ENCODE results near the gene PAX6.

Gene PAX6

DNA sequence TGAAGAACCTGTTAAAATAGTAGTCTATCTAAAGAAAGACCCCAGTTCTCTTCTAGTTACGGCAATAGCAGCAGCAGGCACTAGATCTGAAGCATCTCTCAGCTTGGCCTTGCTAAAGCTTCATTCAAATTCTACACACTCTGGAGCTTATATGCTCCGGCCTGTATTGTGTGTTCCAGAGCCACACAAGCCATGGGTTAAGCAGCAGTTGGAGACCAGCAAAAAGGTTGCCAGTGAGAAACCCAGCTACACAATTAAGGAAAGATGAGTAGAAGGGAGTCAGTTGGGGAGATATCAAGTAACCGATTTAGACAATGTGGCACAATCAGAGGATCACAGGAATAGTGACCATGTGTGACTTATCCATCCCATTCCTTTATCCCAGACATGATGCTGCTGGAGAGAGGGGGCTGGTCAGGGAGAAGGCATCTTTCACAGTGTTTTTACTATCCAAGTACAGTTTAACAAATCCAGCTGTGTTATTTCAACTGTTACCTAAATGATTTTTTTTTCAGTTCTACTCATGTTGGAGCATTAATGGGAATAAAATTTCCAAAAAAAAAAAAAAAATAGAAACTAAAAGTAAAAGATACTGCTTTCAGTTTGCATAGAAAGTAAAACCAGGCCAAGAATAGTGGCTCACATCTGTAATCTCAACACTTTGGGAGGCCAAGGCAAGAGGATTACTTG is 41.0 kb downstream of the PAX6 start:
- DNase-seq = no peak
- H3K27ac ChIP-seq = no peak overlapping the region
- TF ChIP-seq, protein P1, sequence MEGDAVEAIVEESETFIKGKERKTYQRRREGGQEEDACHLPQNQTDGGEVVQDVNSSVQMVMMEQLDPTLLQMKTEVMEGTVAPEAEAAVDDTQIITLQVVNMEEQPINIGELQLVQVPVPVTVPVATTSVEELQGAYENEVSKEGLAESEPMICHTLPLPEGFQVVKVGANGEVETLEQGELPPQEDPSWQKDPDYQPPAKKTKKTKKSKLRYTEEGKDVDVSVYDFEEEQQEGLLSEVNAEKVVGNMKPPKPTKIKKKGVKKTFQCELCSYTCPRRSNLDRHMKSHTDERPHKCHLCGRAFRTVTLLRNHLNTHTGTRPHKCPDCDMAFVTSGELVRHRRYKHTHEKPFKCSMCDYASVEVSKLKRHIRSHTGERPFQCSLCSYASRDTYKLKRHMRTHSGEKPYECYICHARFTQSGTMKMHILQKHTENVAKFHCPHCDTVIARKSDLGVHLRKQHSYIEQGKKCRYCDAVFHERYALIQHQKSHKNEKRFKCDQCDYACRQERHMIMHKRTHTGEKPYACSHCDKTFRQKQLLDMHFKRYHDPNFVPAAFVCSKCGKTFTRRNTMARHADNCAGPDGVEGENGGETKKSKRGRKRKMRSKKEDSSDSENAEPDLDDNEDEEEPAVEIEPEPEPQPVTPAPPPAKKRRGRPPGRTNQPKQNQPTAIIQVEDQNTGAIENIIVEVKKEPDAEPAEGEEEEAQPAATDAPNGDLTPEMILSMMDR (IDR thresholded peaks at IDR 0.05; ENCODE audit: low read depth, low read length, missing control alignments) = no peak
- no peak overlapping the region for H3K4me3 ChIP-seq (ENCODE audit: low read depth, low read length)
- in situ Hi-C loops (cut with HindIII; ENCODE audit: low pct_ligation_motif_present, low sequenced_read_pairs) = no loop called here
- H3K36me3 ChIP-seq (replicated peaks) = no peaks in the 10 kb centered on the region
- H3K27me3 ChIP-seq (replicated peaks) = no peaks in the 10 kb centered on the region

DNA sequence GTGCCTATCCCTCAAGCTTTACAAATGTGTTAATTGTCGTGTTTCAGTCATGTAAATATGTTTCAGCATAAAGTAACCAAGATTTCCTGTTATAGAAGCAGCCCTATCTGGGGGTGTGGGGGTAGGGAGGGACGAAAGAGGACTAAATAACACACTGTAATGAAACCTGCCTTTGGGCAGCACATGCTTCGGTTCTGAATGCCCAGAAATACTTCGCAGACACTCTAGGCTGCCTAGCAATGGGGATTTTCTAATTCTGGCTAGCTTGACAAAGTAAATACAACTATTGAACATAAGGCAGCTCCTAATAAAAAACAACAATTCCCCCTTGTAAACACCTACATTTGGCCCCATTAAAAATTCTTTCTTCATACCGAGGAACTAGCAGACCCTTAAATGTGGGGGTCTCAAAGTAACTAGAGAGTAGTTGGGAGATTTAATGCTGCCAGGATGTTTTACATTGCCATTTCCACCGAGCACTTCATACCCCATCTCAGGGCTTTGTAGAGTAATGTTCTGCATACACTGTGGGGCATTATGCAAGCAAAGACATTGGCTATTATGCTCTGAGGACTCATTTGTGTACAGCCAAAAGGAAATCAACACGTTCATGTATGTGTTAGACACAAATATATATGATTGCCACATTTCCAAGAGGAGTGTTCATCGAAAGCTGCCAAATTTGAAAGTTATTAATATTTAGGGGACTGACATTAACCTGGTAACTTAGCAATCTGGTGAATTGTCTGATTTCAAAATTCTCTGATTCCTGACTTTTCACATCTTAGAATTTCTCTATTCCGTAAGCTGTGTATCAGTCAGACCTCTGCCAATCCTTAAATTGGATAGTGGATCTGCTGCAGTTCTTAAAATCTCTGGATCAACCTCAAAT is 42.1 kb downstream of the PAX6 start:
- TF ChIP-seq, protein P1 (IDR thresholded peaks at IDR 0.05; ENCODE audit: low read depth, low read length, missing control alignments) = no peak
- Histone ChIP-seq H3K27me3 (replicated peaks) (no peaks in the 10 kb centered on the region), H3K36me3 (replicated peaks) (no peaks in the 10 kb centered on the region), H3K27ac (no peak overlapping the region), H3K4me3 (ENCODE audit: low read depth, low read length) (no peak overlapping the region)
- in situ Hi-C loops (cut with HindIII; ENCODE audit: low pct_ligation_motif_present, low sequenced_read_pairs) = no loop called here
- DNase-seq = no peak

DNA sequence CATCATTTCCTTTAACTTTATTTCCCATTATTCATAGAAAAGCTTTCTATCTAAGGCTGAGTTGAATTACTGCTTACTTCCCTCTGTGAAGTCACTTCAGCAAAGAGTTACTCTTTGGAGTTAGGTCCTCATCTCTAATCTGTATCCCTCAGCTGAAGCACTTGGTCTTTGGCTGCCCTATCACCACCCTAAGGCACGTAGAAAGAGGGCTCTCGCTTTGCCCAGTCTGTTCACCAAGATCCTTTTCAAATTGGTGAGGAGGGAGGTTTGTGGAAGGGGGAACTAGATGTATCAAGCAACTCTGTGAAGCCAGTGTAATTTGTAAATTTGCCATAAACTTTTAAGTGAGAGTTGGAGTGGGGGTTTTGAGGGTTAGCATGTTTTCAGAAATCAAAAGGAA is 43.4 kb downstream of the PAX6 start:
- TF ChIP-seq, protein P1 (IDR thresholded peaks at IDR 0.05; ENCODE audit: low read depth, low read length, missing control alignments) = no peak
- H3K36me3 ChIP-seq (replicated peaks) = no peaks in the 10 kb centered on the region
- no peak overlapping the region for H3K4me3 ChIP-seq (ENCODE audit: low read depth, low read length)
- in situ Hi-C loops (cut with HindIII; ENCODE audit: low pct_ligation_motif_present, low sequenced_read_pairs) = no loop called here
- no peaks in the 10 kb centered on the region for H3K27me3 ChIP-seq (replicated peaks)
- H3K27ac ChIP-seq = no peak overlapping the region
- no peak for DNase-seq

DNA sequence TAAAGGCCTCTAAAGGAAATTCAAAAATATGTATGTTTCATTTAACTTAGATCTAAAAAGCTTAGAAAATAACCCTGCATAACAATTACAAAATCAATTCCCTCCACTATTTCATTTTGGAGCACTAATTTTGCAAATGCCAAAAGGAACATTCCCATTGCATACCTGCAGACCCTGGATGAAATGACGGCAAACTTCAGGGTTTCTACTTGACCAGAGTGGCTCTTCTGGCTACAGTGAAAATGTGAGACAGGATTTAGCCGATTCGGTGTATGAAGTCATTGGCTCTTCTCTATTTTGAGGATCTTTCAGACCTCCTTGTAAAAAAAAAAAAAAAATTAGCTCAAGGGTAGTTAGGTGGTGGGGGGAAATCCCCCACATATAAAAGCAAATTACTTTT is 44.1 kb downstream of the PAX6 start:
- H3K27me3 ChIP-seq (replicated peaks) = no peaks in the 10 kb centered on the region
- no peak for DNase-seq
- TF ChIP-seq, protein P1 (IDR thresholded peaks at IDR 0.05; ENCODE audit: low read depth, low read length, missing control alignments) = no peak
- H3K4me3 ChIP-seq (ENCODE audit: low read depth, low read length) = no peak overlapping the region
- in situ Hi-C loops (cut with HindIII; ENCODE audit: low pct_ligation_motif_present, low sequenced_read_pairs) = no loop called here
- no peaks in the 10 kb centered on the region for H3K36me3 ChIP-seq (replicated peaks)
- no peak overlapping the region for H3K27ac ChIP-seq

DNA sequence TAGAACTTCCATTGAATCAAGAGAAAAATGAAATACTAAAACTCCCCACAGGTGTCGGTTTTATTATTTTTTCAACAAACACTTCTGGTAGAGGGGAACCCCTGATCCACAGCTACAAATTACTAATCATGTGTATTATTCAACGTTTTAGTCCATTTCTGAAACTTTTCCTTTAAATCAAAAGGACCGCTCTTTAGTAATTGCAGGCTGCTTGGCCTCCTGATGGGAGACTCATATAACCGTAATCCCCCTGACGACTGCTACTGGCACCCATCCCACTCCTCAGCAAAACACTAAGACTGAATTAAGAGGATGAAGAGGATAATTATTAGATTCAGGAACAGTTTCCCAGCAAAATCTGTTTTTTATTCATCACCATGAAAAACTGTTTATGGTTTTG is 46.4 kb downstream of the PAX6 start:
- no peaks in the 10 kb centered on the region for H3K36me3 ChIP-seq (replicated peaks)
- no peaks in the 10 kb centered on the region for H3K27me3 ChIP-seq (replicated peaks)
- no peak overlapping the region for H3K27ac ChIP-seq
- no peak for DNase-seq
- no peak overlapping the region for H3K4me3 ChIP-seq (ENCODE audit: low read depth, low read length)
- TF ChIP-seq, protein P1 (IDR thresholded peaks at IDR 0.05; ENCODE audit: low read depth, low read length, missing control alignments) = no peak
- in situ Hi-C loops (cut with HindIII; ENCODE audit: low pct_ligation_motif_present, low sequenced_read_pairs) = no loop called here

Measured in brain microvascular endothelial cell (primary cell).